AML-193 (cell line): ENCODE results near the gene PRKG1.
"Not testable (repeated sequence)": the region's sequence is repeated elsewhere in the genome, so short reads cannot be mapped to it uniquely, and the experiment has no call there.

Experiments
- DNase-seq, 2 experiments: peaks; one replicate each; lab custom pipeline; 2025; lab: John Stamatoyannopoulos, UW

PRKG1 gene

DNA sequence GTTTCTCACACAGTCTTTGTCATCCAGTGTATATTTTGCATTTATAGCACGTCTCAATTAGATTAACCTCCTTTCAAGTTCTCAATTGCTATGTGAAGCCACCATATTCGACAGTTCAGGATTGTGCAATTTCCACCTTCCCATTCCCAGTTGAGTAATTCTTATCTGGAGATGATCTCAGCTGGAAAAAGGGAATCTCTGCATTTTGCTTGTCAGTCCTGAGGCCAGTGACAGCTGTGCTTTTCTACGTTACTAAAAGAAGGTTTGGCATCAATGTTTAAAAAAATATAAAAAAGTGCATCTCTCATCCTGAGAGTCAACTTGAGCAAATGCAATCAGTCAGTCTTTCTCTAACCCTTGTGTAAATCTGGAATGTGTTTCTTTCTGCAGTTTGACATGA lies 247.7 kb downstream of the PRKG1 start:
- DNase-seq, result no peak

DNA sequence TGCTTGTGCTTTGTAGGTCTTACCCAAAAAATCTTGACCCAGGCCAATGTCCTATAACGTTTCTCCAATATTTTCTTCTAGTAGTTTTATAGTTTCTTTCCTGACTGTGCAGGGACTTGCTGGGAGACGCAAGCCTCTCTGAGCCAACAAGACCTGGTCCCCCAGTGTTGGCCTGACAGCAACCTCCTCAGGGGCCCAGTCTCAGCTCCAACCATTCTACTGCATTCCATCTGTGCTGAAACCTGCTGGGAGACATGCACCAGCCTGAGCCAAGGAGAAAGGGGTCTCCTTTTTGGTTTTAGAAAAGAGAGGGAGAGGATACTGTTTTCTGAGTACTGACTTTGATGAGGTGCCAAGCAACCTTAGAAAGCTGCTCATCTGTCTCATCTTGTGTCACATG lies 251.4 kb downstream of the PRKG1 start:
- DNase-seq, result no peak

DNA sequence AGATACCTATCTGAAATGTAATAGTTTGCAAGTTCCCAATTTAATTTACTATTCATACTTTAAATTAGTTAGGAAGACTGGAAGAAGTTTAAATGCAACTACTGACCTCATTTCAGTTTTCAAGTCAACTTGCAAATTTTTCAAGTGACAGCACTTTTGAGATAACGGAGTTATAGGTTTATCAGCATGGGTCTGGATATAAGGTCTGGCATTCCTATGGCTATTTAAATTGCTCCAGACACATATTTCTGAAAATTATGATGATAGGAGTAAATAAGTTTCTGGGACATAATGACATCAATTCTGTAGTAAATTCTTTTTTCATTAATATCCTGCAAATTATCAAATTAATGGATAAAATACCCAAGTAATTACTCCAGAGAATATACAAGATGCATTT lies 251.9 kb downstream of the PRKG1 start:
- DNase-seq, result no peak

DNA sequence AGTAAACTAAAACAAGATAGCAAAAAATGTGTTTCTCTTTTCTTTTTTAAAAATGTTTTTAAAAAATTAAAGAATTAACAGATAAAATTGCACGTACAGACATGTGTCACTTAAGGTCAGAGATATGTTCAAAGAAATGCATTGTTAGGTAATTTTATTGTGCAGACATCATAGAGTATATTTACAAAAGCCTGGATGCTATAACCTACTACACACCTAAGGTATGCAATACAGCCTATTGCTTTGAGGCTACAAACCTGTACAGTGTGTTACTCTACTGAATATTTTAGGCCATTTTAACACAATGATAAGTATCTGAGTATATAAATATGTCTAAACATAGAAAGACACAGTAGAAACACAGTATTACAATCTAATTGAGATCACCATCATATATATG lies 253.1 kb downstream of the PRKG1 start:
- DNase-seq, result no peak

DNA sequence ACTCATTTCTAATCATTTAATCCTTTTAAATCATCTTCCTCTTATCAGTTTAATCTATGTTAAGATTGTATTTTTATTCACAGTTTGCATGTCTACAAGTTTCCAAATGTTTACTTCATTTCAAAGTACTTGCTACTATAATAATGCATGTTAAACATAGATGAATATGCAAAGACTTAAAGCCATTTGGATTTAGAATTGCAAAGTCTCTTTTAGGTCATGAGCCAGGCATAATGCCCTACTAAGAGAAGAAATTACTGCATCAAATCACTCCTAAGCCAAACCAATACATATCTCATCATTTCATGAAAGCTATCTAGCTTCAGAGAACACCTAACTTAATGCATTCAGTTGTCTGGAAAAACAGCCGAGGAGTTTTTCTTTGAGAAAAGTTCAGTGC lies 266.1 kb downstream of the PRKG1 start:
- DNase-seq, result no peak

DNA sequence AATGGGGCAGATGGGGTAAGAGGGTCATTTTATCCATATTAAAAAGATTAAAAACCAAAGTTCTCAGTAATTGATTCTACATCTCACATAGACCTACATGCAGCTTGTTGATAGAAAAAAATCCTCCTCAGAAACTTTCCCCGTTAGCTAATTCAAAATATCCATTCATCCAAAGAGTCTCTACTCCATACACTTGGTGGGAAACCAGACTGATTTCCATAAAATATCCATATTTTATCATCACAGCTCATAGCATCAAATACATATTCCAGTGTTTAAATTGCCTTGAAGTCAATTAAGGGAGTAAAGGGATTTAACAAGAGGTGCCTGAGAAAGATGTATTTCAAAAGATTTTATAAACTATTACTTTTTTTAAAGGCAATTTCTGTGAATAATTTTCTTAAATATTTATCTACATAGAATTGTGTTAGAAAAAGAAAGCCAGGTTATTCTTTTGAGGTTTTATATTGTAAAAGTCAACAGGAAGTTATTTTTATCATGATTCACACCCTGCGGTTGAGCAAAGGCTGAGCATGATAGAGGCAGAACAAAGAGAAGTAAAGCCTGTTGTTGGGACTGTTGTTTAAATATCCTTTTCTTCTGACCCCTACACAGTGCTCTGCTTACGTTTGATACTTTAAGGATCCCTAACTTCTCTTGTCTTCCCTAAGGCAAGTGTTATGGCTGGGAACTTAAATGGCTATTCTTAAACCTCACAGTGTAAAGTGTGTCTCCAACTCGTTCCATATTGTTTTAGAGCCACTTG lies 266.7 kb downstream of the PRKG1 start:
- DNase-seq, result no peak

DNA sequence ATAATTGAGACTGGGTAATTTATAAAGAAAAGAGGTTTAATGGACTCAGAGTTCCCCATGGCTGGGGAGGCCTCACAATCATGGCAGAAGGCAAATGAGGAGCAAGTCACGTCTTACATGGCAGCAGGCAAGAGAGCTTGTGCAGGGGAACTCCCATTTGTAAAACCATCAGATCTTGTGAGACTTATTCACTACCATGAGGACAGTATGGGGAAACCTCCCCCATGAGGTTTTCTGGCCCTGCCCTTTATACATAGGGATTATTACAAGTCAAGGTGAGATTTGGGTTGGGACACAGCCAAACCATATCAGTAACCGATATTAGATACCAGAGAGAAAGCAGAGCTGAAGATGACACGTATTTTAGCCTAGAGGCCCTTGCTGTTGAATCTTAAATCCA lies 267.5 kb downstream of the PRKG1 start:
- not testable (repeated sequence) for DNase-seq

DNA sequence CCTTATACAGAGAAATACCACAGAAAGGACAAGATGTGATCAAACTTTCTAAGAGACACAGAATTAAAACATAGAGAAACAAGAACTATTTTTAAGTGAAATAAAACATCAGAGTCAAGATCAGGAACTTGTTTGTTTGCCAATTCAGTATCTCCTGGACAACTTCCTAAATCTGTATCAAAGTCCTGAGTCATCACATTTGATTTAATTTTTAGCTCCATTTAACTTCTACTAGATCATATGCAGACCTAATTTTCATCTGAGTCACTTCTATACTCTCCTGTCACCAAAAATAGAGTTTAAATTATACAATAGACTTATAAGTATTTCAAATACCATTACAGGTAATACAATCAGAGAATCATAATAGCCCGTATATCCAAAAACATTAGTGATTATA lies 268.1 kb downstream of the PRKG1 start:
- no peak for DNase-seq

DNA sequence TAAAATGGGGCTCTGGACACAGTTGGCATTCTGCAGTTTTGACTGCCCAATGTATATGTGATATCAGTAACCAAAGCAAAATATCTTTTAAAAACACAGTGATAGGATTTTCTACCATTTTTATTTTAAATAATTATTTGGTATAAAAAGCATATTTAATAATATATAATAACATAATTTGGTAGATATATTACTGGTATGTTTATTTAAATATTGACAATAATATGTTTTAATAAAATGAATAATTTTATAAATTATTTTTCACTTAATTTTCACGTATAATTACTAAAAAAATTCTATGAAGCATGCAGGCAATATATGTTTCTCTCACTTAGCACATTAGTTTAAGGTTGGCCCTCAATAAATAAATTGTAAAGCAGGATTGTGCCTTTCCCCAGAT lies 269.1 kb downstream of the PRKG1 start:
- no peak for DNase-seq

DNA sequence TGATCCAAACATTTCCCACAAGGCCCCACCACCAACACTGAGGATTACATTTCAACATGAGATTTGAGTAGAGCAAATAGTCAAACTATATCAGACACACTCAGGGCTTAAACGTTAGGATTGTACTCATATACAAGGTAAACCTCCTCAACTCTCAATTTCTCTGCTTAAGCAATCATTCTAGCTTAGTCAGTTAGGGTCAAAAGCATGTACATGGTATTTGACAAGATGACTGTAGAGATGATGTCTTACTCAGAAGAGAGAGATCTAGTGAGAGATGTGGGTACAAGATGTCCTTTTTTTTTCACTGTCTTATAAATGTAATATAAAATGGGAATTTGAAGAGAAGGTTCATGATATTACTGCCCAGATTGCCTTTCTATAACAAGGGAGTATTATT lies 270.1 kb downstream of the PRKG1 start:
- DNase-seq, result no peak

DNA sequence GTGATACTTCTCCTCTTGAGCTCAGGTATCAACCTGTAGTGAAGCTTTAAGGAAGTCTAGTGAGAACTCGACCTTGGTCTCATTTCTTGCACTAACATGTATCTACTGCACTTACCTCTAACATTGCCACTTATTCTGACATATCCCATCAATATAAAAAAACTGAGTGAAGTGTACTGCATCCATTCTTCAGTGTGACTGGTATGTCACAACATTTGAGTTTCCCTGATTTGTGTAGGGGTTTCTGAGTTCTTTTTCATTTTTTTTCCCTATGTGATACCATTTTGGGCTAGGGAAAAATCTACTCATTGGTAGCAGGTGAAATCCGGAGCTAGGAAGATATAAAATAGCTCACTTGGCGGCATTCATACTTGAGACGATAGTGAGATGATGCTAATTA lies 274.3 kb downstream of the PRKG1 start:
- DNase-seq, result no peak

DNA sequence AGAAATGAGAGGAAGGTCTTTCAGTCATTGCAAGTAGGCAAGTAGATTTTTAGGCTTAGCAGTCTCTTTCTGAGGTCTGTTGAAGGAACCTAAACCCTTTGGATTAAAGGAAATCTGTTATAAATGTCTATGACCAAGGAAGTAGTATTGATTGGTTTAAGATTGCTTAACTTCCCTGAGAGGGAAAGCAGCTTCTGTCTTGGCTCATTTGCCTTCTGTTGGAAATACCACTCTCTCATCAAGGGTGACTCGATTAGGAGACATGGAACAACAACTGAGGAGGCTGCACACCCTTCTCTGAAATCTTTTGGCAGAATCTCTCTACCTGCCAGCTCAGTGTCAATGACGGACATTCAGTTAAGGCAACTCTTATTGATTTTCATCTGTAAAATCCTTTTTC lies 282.9 kb downstream of the PRKG1 start:
- DNase-seq, result no peak

DNA sequence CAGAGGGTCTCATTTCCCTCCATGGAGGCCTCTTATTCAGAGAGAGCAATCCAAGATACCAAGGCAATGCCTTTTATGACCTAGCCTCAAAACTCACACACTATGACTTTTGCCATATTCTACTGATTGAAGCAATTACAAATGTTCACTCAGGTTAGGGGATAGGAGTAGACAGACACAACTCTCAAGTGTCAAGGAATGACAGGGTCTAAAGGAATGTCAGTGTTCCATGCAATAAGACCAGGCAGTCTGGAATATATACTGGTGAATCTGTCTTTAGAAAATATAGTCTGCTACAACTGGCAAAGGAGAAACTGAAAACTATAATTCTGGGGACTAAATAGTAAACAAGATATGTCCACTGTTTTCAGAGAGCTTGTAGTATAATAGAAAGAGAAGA lies 283.9 kb downstream of the PRKG1 start:
- no peak for DNase-seq

DNA sequence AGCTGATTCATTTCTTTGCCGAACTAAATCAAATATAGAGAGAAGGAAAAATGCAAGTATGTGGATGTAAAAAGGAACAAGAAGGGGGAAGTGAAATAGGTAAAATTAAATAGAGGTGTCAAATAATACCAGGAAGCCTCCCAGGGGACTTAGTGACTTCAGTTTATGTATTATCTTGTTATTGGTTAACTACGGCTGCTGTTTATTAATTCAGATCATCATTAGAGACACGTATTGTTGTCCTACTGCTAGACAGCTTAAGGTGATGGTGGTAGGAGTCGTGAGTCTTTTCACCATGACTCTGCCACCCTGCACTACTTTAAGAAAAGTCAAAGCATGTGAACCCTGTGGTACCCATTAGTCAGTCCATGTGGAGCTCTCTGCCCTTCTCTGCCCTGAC lies 289.1 kb downstream of the PRKG1 start:
- DNase-seq, result no peak

DNA sequence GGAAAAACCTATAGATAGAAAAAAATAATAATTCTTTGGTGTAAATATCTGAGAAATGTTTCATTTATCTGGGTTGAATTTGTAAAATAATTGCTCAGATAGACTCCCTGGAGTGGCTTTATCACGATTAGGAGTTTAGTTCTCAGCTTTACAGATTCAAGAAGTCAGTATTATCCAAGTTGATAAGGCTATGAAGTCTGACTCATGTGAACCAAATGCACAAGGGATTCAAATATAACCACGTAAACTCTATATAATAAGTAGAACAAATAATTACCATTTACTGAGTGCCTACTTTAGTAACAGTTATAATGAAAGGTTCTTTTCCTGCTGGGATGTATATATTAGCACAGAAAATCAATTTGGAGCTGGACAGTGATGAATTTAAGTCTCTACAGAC lies 290.4 kb downstream of the PRKG1 start:
- no peak for DNase-seq

DNA sequence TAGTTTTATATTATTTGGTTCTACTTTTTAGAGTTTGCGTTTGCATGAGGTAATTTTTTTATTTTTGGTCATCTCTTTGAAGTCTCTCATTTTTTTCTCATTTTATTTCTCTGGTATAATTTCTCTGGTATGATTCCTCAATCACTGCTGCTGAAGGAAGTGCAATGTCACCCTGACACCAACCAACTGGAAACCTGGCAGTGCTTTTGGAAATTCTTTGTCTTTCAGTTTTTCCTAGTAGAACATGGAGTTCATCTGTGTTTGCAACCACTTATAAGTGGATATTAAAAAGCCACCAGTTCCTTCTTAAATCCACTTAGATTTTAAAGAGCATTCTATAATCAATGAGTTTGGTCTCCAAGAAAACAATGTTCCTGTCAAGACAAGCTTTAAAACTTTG lies 291.8 kb downstream of the PRKG1 start:
- no peak for DNase-seq

DNA sequence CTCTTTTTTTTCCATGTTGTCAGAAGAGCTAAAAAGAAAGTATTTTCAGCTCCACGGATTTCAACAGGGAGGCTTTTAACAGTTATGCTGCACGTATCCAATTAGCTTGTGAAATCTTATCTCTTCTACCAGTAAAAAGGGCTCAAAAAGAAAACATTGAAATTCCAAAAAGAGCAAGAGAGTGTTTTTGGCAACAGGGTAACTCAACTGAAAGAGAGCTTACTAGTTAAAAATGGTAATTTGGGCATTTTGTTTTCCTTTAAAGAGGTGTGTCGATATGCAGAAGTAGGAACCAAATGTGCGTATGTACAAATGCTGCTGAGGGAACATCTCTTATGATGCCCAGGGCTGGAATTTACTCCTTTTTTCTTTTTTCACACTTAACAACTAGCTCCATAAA lies 292.8 kb downstream of the PRKG1 start:
- no peak for DNase-seq

DNA sequence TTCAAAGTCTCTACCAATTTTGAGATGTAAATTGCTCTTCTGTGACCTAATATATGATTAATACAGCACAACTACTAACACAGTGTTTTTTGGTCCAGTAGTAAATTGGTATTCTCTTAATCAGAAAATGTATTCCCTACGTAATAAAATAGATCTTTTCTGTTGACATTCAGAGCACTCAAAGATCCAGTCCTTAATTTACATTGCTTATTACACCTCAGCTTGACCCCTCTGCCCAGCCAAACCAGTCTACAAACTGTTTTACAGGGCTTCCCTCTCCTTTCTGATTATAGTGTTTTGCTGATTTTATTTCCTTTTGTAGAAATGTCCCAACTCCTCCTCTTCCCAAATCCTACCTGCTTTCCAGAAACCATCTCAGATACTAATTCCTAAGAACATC lies 293.4 kb downstream of the PRKG1 start:
- DNase-seq, result no peak

DNA sequence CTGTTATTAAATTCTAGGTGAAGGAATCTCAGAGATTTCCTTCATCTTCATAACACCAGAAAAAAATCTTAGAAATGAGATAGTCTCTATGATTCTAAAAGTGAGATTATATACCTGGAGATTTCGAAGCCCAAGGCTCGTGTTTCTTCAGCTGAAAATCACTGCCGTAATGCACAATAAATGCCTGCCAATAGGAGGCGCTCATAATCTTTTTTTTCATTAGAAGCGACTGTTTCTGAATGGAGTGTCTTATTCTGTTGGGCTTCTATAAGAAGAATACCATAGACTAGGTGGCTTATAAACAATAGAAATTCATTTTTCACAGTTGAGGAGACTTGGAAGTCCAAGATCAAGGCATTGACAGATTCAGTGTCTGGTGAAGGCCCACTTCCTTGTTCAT lies 294.7 kb downstream of the PRKG1 start:
- no peak for DNase-seq

DNA sequence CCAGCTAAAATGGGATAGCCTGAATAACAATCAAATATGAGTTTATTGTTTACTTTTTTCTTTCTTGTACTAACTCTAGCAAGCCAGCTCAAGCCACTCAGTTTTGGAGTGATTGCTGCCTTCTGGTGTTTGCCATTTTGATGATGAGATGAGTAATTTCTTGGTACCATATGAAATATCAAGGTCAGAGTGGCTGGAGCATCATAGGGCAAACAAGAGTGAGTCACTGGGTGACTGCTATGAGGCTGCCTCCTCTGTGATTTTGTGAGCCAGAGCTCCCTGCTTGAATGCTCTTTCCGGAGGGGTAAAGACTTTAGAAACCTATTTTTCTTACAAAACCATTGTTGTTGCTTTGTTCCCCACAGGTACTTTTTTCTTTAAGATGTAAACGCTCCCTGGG lies 295.6 kb downstream of the PRKG1 start:
- DNase-seq, result no peak

DNA sequence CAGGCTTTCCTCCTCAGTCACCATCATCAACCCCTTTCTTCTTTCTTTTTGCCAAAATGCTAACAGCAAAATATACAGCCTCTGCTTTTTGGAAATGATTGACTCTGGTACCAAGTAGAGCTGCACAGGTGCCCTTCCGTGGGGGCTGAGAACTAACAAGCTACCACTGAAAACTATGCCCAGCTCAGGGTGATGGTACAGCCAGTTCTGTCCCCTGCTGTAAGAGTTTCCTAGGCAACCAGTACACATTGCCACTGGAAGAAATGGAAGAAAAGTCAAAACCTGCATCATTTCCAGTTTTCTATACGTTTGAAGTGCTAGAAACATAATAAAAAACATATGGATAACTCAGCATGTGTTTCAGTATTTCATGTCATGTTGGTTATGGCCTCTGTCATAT lies 297.5 kb downstream of the PRKG1 start:
- no peak for DNase-seq

DNA sequence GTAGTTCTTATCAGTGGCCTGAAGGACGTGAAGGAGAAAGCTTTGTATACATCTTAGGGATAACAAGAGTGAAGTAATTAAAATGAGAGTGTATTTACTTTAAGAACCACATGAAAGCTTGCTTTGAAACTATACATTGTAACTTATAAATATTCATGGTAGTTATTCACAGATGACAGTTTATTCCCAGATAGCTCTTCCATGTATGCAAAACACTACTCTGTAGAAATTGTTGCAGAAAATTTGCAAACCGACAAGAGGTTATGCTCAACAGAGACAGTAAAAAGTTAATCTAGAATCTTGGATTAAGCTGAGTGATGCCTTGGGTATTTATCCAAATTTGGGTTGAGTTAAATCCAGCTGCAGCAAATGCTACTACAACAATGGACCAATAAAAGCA lies 301.5 kb downstream of the PRKG1 start:
- no peak for DNase-seq

DNA sequence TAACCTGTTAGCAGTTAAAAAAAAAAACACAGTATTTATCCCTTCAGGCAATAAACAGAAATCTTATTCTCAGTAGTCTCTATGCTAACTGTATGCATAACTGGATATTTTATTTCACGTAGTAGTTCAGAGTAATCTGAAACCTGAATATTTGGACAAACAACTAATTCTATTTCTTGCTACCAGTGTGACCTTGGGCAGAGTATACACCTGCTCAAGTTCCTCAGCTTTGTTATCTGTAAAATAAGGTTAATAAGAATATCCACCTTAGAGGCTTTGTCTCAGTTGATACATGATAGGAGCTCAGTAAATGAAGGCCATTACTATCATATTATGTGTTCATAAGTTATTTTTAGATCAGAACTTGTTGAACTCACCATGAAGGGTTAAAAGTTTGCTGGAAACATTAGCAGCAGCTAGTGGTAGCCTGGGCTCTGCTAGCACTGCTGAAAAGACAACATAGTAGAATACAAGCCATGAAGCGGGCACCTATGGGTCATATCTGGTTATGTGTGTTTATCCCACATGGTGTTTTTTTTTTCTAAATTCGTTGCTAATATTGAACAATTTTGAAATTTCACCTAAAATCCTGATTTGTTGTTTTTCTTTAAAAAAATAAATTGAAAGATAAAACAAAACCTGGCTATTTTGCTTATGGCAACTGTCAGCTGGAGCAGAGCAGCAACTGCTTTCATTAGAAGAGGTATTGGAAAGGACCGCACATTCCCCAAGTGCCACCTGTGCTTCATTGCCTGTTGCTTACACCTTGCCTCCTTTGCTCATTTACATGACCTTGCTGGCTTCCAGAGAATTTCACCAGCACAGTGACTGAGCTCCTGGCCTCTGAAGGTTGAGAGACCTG lies 303.0 kb downstream of the PRKG1 start:
- no peak for DNase-seq
